ENCODE results near the gene OMP. TPM values are rescaled to one million over a fixed set of nuclear protein-coding genes. Genes with fewer than 3 reads are reported as not detected.

Gene OMP
- total and polyA plus RNA-seq, 2 of the 4 experiments (the other 2 are of a cell fraction) = 0.27 TPM; not detected in 1

DNA sequence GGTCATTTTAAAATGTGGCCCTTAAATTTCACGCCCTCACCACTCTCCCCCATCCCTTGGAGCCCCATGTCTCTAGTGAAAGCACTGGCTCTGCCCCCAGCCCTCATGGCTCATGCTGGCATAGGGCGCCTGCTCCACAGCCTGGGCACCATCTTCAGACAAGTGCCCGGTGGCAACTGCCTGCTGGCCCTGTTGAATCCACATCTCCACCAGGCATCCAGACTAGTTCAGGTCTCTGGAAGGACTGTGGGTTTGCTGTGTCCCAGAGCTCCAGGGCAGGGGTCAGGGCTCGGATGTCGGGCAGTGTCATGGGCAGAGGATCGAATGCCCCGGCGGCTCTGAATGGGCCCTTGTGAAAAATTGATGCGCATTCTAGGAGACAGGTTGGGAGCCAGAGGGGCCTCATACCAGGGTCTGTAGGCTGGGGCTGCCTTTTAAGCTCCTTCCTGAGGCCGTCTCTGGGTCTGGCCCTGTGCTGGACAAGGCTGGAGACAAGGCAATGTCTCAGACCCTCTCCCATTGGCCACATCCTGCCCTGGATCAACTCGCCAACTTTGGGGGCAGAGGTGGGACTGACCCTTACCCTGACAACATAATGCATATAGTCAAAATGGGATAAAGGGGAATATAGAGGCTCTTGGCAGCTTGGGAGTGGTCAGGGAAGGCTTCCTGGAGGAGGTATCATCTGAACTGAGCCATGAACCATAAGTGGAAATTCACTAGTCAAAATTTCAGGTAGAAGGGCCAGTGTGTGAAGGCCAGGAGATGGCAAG lies 26.6 kb downstream of the OMP start (continued):
- no peak for TF ChIP-seq SMC3 (IDR thresholded peaks at IDR 0.05; ENCODE audit: low read depth, low read length)

DNA sequence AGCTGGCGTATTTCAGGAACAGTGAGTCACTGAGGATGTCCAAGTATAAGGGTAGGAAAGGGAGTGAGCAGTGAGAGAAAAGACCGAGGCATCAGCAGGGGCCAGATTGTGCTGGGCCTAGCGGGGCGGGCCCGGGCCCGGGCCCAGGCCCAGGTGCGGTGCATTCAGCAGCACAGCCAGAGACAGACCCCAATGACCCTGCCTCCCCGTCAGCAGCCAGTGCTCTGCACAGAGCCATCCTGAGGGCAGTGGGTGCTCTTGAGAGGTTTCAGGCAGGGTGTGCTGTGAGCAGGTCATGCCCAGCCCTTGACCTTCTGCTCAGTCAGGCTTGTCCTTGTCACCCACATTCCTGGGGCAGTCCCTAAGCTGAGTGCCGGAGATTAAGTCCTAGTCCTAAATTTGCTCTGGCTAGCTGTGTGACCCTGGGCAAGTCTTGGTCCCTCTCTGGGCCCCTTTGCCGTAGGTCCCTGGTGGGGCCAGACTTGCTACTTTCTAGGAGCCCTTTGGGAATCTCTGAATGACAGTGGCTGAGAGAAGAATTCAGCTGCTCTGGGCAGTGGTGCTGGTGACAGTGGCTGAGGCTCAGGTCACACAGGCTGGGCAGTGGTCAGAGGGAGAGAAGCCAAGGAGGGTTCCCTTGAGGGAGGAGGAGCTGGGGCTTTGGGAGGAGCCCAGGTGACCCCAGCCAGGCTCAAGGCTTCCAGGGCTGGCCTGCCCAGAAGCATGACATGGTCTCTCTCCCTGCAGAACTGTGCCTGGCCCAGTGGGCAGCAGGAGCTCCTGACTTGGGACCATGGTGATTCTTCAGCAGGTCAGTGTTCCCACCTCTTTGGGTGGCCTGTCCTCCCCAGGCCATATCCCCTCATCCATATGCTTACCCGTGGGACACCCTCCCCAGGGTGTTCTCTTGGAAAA lies 27.5 kb downstream of the OMP start:
- no peak overlapping the region for H3K4ac ChIP-seq (ENCODE audit: low read depth, low read length)
- in situ Hi-C loops (cut with MboI; ENCODE audit: low sequenced_read_pairs) (loop anchor here (5.0 to 10.0 kb wide), 2 partner anchors 55 to 417 kb away; no protein-coding TSS in a partner anchor), intact Hi-C loops (cut with micrococcal nuclease) (no loop called here), dilution Hi-C loops (cut with HindIII; ENCODE audit: low sequenced_read_pairs, unreplicated experiment) (no loop called here)
- no peak overlapping the region for H3K23ac ChIP-seq (ENCODE audit: low read depth, low read length)
- H2BK120ac ChIP-seq (ENCODE audit: low read depth, low read length) = no peak overlapping the region
- no peaks in the 10 kb centered on the region for H3K36me3 ChIP-seq (ENCODE audit: control insufficient read depth, insufficient read depth, low read length)
- no peak overlapping the region for H3K56ac ChIP-seq (ENCODE audit: extremely low read depth, insufficient read depth, low read length)
- CTCF ChIA-PET = no interaction called here
- no peak overlapping the region for H2AFZ ChIP-seq (replicated peaks; ENCODE audit: low read length, poor library complexity)
- no peak overlapping the region for H3K27ac ChIP-seq (ENCODE audit: insufficient read depth, low read length)
- H3K27me3 ChIP-seq (ENCODE audit: control insufficient read depth, insufficient read depth, low read length) = no peaks in the 10 kb centered on the region
- H3K18ac ChIP-seq (ENCODE audit: low read depth, low read length) = no peak overlapping the region
- no peak overlapping the region for H2AK9ac ChIP-seq (replicated peaks; ENCODE audit: low read depth, low read length, poor library complexity)
- no peak overlapping the region for H4K91ac ChIP-seq (ENCODE audit: insufficient read depth, low read depth, low read length)
- no peaks in the 10 kb centered on the region for H3K9me3 ChIP-seq (ENCODE audit: control insufficient read depth, insufficient read depth, low read length)
- ATAC-seq (ENCODE audit: low read depth) = no peak
- no peaks in the 10 kb centered on the region for H3K9me1 ChIP-seq (ENCODE audit: insufficient read depth, low read length)
- no peak overlapping the region for H4K5ac ChIP-seq (ENCODE audit: low read depth, low read length)
- H4K8ac ChIP-seq (ENCODE audit: low read depth in 2 of 2, low read length in 2 of 2) = no peak overlapping the region
- no peak overlapping the region for H2BK15ac ChIP-seq (ENCODE audit: low read depth, low read length)
- H3K79me1 ChIP-seq (ENCODE audit: low read depth in 1 of 2, low read length in 2 of 2) = no peaks in the 10 kb centered on the region
- H2BK5ac ChIP-seq (ENCODE audit: low read depth, low read length, poor library complexity, severe bottlenecking) = no peak overlapping the region
- WGBS, 2 experiments (ENCODE audit: extremely low coverage in 2 of 2, insufficient read length in 1 of 2) = 94% methylated on average over 5 of the region's 11 CpGs; no CpG with 5 or more reads in 1 of the 2 experiments
- H2AK5ac ChIP-seq (ENCODE audit: low read depth, low read length) = no peak overlapping the region
- TF ChIP-seq BHLHE40 (IDR thresholded peaks at IDR 0.05; ENCODE audit: low read depth, low read length) (no peak), RFX5 (IDR thresholded peaks at IDR 0.05; ENCODE audit: low read depth, low read length) (no peak), POLR2A (IDR thresholded peaks at IDR 0.05; ENCODE audit: low read depth, low read length) (no peak), MAFK (IDR thresholded peaks at IDR 0.05; ENCODE audit: low read depth, low read length) (no peak)
- TF ChIP-seq, protein P1, sequence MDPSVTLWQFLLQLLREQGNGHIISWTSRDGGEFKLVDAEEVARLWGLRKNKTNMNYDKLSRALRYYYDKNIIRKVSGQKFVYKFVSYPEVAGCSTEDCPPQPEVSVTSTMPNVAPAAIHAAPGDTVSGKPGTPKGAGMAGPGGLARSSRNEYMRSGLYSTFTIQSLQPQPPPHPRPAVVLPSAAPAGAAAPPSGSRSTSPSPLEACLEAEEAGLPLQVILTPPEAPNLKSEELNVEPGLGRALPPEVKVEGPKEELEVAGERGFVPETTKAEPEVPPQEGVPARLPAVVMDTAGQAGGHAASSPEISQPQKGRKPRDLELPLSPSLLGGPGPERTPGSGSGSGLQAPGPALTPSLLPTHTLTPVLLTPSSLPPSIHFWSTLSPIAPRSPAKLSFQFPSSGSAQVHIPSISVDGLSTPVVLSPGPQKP (IDR thresholded peaks at IDR 0.05; ENCODE audit: borderline replicate concordance, low read depth, low read length) = no peak
- TF ChIP-seq, protein P2, sequence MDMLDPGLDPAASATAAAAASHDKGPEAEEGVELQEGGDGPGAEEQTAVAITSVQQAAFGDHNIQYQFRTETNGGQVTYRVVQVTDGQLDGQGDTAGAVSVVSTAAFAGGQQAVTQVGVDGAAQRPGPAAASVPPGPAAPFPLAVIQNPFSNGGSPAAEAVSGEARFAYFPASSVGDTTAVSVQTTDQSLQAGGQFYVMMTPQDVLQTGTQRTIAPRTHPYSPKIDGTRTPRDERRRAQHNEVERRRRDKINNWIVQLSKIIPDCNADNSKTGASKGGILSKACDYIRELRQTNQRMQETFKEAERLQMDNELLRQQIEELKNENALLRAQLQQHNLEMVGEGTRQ (IDR thresholded peaks at IDR 0.05; ENCODE audit: low read depth, low read length) = no peak
- no peaks in the 10 kb centered on the region for H4K20me1 ChIP-seq (ENCODE audit: insufficient read depth, low read length)
- H3K4me1 ChIP-seq (ENCODE audit: control insufficient read depth, insufficient read depth, low read length) = peaks cover 10% of the 10 kb centered on the region; the same call in 1 of the 2 replicates
- no TSS peak for BruUV-seq (replicated peaks)
- H3K4me3 ChIP-seq (ENCODE audit: insufficient read depth, low read depth, low read length) = no peak overlapping the region
- no peak for DNase-seq
- H3K9ac ChIP-seq (ENCODE audit: low read depth, low read length) = no peak overlapping the region
- H2BK20ac ChIP-seq (ENCODE audit: low read depth, low read length) = no peak overlapping the region
- no peak overlapping the region for H3K4me2 ChIP-seq (ENCODE audit: low read depth, low read length)
- POLR2A ChIA-PET (ENCODE audit: unreplicated experiment) = no interaction called here
- no peak overlapping the region for H3K14ac ChIP-seq (replicated peaks; ENCODE audit: low read depth, low read length)

Data from IMR-90 (cell line).